NT2/D1 (cell line): Measurements from ENCODE around the gene NFKBIA.

Experiments
- DNase-seq: peaks from one replicate; pipeline ENCODE4 v3.0.0-alpha.2; 2011; ENCODE audit warnings: low read depth, low spot score
- H3K27me3 ChIP-seq: 2 replicates; pipeline ENCODE4 v1.6.0; 2011; ENCODE audit warnings: mild to moderate bottlenecking; ENCODE audit not compliant: insufficient read length, insufficient read depth
- H3K36me3 ChIP-seq: 2 replicates; pipeline ENCODE4 v1.6.1; 2011; ENCODE audit warnings: mild to moderate bottlenecking, low read length, mixed read lengths; ENCODE audit not compliant: insufficient read depth, insufficient read length
- H3K4me1 ChIP-seq: 2 replicates; pipeline ENCODE4 v1.5.1; 2011; ENCODE audit not compliant: insufficient read depth, insufficient read length
- H3K4me3 ChIP-seq: 2 replicates; pipeline ENCODE4 v1.5.1; 2011; ENCODE audit warnings: low read depth; ENCODE audit not compliant: insufficient read length
- H3K9ac ChIP-seq: 2 replicates; pipeline ENCODE4 v1.6.0; 2011; ENCODE audit warnings: low read depth; ENCODE audit not compliant: insufficient read length
- H3K9me3 ChIP-seq: 2 replicates; pipeline ENCODE4 v1.5.1; 2011; ENCODE audit warnings: mild to moderate bottlenecking, low read length; ENCODE audit not compliant: insufficient read depth
- SUZ12 ChIP-seq: IDR thresholded peaks from 2 replicates; pipeline ENCODE4 v1.6.1; 2011; ENCODE audit not compliant: insufficient read length, insufficient read depth; ENCODE audit errors: extremely low read depth
- YY1 ChIP-seq: IDR thresholded peaks from 2 replicates; pipeline ENCODE4 v1.6.1; 2011; ENCODE audit not compliant: insufficient read length, insufficient read depth
- ZNF274 ChIP-seq: IDR thresholded peaks from 2 replicates; pipeline ENCODE4 v1.6.1; 2011; ENCODE audit warnings: mild to moderate bottlenecking, low read depth, low read length

Gene NFKBIA

GRCh38 chr14:35433826-35434225, 29.3 kb upstream of the NFKBIA start:
- DNase-seq = no peak
- H3K27me3 ChIP-seq = no peaks in the 10 kb centered on the region
- no peak overlapping the region for H3K4me3 ChIP-seq
- H3K4me1 ChIP-seq = no peaks in the 10 kb centered on the region
- H3K9me3 ChIP-seq = no peaks in the 10 kb centered on the region
- TF ChIP-seq YY1 (no peak), ZNF274 (no peak), SUZ12 (no peak)
- H3K36me3 ChIP-seq = no peaks in the 10 kb centered on the region
- H3K9ac ChIP-seq = no peak overlapping the region

GRCh38 chr14:35430459-35431199, 26.1 kb upstream of the NFKBIA start:
- no peak for DNase-seq
- Histone ChIP-seq H3K9ac (no peak overlapping the region), H3K9me3 (no peaks in the 10 kb centered on the region), H3K4me3 (no peak overlapping the region), H3K27me3 (no peaks in the 10 kb centered on the region), H3K36me3 (no peaks in the 10 kb centered on the region), H3K4me1 (no peaks in the 10 kb centered on the region)
- no peak for TF ChIP-seq YY1
- TF ChIP-seq SUZ12 = no peak
- TF ChIP-seq ZNF274 = no peak

GRCh38 chr14:35429951-35430350, 25.4 kb upstream of the NFKBIA start:
- DNase-seq = no peak
- no peak for TF ChIP-seq YY1
- no peak for TF ChIP-seq ZNF274
- TF ChIP-seq SUZ12 = no peak

GRCh38 chr14:35425850-35426249, 21.3 kb upstream of the NFKBIA start:
- no peak for DNase-seq
- Histone ChIP-seq H3K9ac (no peak overlapping the region), H3K27me3 (no peaks in the 10 kb centered on the region), H3K4me3 (no peak overlapping the region), H3K4me1 (no peaks in the 10 kb centered on the region), H3K36me3 (no peaks in the 10 kb centered on the region), H3K9me3 (no peaks in the 10 kb centered on the region)
- no peak for TF ChIP-seq YY1
- no peak for TF ChIP-seq ZNF274
- no peak for TF ChIP-seq SUZ12

More at GRCh38 chr14:35429951-35430350, 25.4 kb upstream of the NFKBIA start:
- Histone ChIP-seq H3K36me3 (no peaks in the 10 kb centered on the region), H3K27me3 (no peaks in the 10 kb centered on the region), H3K4me1 (no peaks in the 10 kb centered on the region), H3K9ac (no peak overlapping the region), H3K9me3 (no peaks in the 10 kb centered on the region), H3K4me3 (no peak overlapping the region)

GRCh38 chr14:35423621-35424020, 19.1 kb upstream of the NFKBIA start:
- no peak overlapping the region for H3K9ac ChIP-seq
- H3K36me3 ChIP-seq = no peaks in the 10 kb centered on the region
- DNase-seq = no peak
- TF ChIP-seq ZNF274 = no peak
- no peak for TF ChIP-seq YY1
- TF ChIP-seq SUZ12 = no peak
- no peak overlapping the region for H3K4me3 ChIP-seq
- no peaks in the 10 kb centered on the region for H3K27me3 ChIP-seq
- H3K4me1 ChIP-seq = no peaks in the 10 kb centered on the region
- no peaks in the 10 kb centered on the region for H3K9me3 ChIP-seq

GRCh38 chr14:35420036-35420811, 15.7 kb upstream of the NFKBIA start:
- Histone ChIP-seq H3K9ac (no peak overlapping the region), H3K4me1 (no peaks in the 10 kb centered on the region), H3K27me3 (no peaks in the 10 kb centered on the region), H3K36me3 (no peaks in the 10 kb centered on the region), H3K9me3 (no peaks in the 10 kb centered on the region), H3K4me3 (no peak overlapping the region)
- DNase-seq = no peak
- TF ChIP-seq ZNF274 = no peak
- no peak for TF ChIP-seq YY1
- no peak for TF ChIP-seq SUZ12

- DNase-seq = no peak
- Histone ChIP-seq H3K36me3 (no peaks in the 10 kb centered on the region), H3K9ac (no peak overlapping the region), H3K27me3 (no peaks in the 10 kb centered on the region), H3K4me1 (no peaks in the 10 kb centered on the region), H3K9me3 (no peaks in the 10 kb centered on the region), H3K4me3 (no peak overlapping the region)
- no peak for TF ChIP-seq SUZ12
- TF ChIP-seq ZNF274 = no peak
- TF ChIP-seq YY1 = no peak
Measured at GRCh38 chr14:35419429-35419841, 14.9 kb upstream of the NFKBIA start.
